HG03103 (cell line): ENCODE results near the gene RCCD1.

Experiments used
- ATAC-seq: cut with Tn5 transposase; IDR thresholded peaks from one replicate; pipeline ENCODE4 v1.9.1; 2021; ENCODE audit warnings: low read depth; ENCODE audit not compliant: unreplicated experiment

RCCD1 gene

GRCh38 chr15:90941038-90941437 lies 13.6 kb upstream of the RCCD1 start:
- no peak for ATAC-seq

- ATAC-seq = no peak
Observed at GRCh38 chr15:90942354-90943120, 12.1 kb upstream of the RCCD1 start.

- no peak for ATAC-seq
Observed at GRCh38 chr15:90945091-90945490, 9.6 kb upstream of the RCCD1 start.

GRCh38 chr15:90946538-90946937 lies 8.1 kb upstream of the RCCD1 start:
- ATAC-seq = no peak

- ATAC-seq = no peak
Observed at GRCh38 chr15:90946941-90947576, 7.6 kb upstream of the RCCD1 start.

- no peak for ATAC-seq
Observed at GRCh38 chr15:90947577-90948357, 6.9 kb upstream of the RCCD1 start.

GRCh38 chr15:90948506-90948905 lies 6.2 kb upstream of the RCCD1 start:
- no peak for ATAC-seq

GRCh38 chr15:90949979-90950675 lies 4.6 kb upstream of the RCCD1 start:
- no peak for ATAC-seq

GRCh38 chr15:90950676-90951075 lies 4.0 kb upstream of the RCCD1 start:
- ATAC-seq = no peak

GRCh38 chr15:90952901-90953677 lies 1.6 kb upstream of the RCCD1 start:
- ATAC-seq = no peak

- no peak for ATAC-seq
Observed at GRCh38 chr15:90953947-90954711, 555 bp upstream of the RCCD1 start.

GRCh38 chr15:90955624-90956273 lies 1.1 kb downstream of the RCCD1 start:
- ATAC-seq = no peak

GRCh38 chr15:90956274-90957030 lies 1.8 kb downstream of the RCCD1 start:
- ATAC-seq = no peak

- no peak for ATAC-seq
Observed at GRCh38 chr15:90957031-90957790, 2.5 kb downstream of the RCCD1 start.

GRCh38 chr15:90957791-90958190 lies 3.1 kb downstream of the RCCD1 start:
- no peak for ATAC-seq

- no peak for ATAC-seq
Observed at GRCh38 chr15:90959028-90959595, 4.4 kb downstream of the RCCD1 start.

GRCh38 chr15:90959894-90960293 lies 5.2 kb downstream of the RCCD1 start:
- ATAC-seq = no peak
